ENCODE measurements around the gene DEFB125.

DEFB125 gene

DNA sequence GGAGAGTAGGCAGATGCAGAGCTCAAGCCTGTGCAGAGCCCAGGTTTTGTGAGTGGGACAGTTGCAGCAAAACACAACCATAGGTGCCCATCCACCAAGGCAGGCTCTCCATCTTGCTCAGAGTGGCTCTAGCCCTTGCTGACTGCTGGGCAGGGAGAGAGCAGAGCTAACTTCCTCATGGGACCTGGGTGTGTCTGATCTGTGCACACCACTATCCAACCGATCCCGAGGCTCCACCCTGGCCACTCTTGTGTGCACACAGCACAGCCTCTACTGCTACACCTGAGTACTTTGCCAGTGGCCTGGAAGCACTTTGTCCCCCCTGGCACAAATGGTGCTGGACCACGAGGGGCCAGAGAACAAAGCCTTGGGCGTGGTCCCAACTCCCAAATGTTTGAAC lies 7.9 kb upstream of the DEFB125 start:
- no peaks in the 10 kb centered on the region for H3K36me3 ChIP-seq (ENCODE audit: low read length)
- TF ChIP-seq EZH2phosphoT487 (conservative IDR thresholded peaks at IDR 0.05; ENCODE audit: low read length), result no peak
- TF ChIP-seq, protein P1, sequence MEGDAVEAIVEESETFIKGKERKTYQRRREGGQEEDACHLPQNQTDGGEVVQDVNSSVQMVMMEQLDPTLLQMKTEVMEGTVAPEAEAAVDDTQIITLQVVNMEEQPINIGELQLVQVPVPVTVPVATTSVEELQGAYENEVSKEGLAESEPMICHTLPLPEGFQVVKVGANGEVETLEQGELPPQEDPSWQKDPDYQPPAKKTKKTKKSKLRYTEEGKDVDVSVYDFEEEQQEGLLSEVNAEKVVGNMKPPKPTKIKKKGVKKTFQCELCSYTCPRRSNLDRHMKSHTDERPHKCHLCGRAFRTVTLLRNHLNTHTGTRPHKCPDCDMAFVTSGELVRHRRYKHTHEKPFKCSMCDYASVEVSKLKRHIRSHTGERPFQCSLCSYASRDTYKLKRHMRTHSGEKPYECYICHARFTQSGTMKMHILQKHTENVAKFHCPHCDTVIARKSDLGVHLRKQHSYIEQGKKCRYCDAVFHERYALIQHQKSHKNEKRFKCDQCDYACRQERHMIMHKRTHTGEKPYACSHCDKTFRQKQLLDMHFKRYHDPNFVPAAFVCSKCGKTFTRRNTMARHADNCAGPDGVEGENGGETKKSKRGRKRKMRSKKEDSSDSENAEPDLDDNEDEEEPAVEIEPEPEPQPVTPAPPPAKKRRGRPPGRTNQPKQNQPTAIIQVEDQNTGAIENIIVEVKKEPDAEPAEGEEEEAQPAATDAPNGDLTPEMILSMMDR (IDR thresholded peaks at IDR 0.05; ENCODE audit: insufficient read depth, low read length, poor library complexity, severe bottlenecking), result no peak
- H3K27me3 ChIP-seq (ENCODE audit: low read length), result no peaks in the 10 kb centered on the region
- H3K9me2 ChIP-seq (replicated peaks; ENCODE audit: insufficient read depth, low read length), result no peaks in the 10 kb centered on the region
- H2AFZ ChIP-seq (ENCODE audit: low read depth, low read length, severe bottlenecking), result no peak overlapping the region
- no peaks in the 10 kb centered on the region for H3F3A ChIP-seq (ENCODE audit: insufficient read depth)
- H3K4me3 ChIP-seq (ENCODE audit: insufficient read depth, low read length, poor library complexity, severe bottlenecking), result no peak overlapping the region
- no peaks in the 10 kb centered on the region for H4K20me1 ChIP-seq (ENCODE audit: low read depth, low read length)
- no peak overlapping the region for H3K9ac ChIP-seq (ENCODE audit: low read length)
- H3K79me2 ChIP-seq (ENCODE audit: insufficient read depth, low read length), result no peaks in the 10 kb centered on the region
- no peaks in the 10 kb centered on the region for H3K9me3 ChIP-seq (ENCODE audit: insufficient read depth, low read length)
- H3K4me2 ChIP-seq (ENCODE audit: low read depth, low read length, poor library complexity, severe bottlenecking), result no peak overlapping the region
- H3K27ac ChIP-seq (ENCODE audit: low read depth, low read length), result no peak overlapping the region

DNA sequence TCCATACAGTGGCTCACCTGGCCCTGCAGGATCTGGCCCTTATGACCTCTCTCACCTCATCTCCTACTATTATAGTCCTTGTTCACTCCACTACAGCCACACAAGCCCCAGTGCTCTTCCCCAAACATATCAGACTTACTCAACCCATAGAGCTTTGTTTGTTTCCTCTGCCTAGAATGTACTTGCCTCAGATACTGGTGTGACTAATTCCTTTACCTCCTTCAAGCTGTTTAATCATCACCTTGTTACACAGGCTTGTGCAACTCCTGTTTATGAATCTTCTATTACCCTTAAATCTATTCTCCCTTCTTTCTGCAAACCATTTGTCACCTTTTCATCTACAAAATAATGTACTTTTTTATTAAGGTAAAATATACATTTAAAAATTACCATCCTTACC lies 3.2 kb downstream of the DEFB125 start:
- Histone ChIP-seq H4K20me1 (ENCODE audit: low read depth, low read length) (no peaks in the 10 kb centered on the region), H3K9me2 (replicated peaks; ENCODE audit: insufficient read depth, low read length) (no peaks in the 10 kb centered on the region), H2AFZ (ENCODE audit: low read depth, low read length, severe bottlenecking) (no peak overlapping the region), H3K36me3 (ENCODE audit: low read length) (no peaks in the 10 kb centered on the region), H3K9me3 (ENCODE audit: insufficient read depth, low read length) (no peaks in the 10 kb centered on the region; the same call in 1 of the 2 replicates), H3F3A (ENCODE audit: insufficient read depth) (no peaks in the 10 kb centered on the region), H3K4me3 (ENCODE audit: insufficient read depth, low read length, poor library complexity, severe bottlenecking) (no peak overlapping the region), H3K9ac (ENCODE audit: low read length) (no peak overlapping the region), H3K27me3 (ENCODE audit: low read length) (no peaks in the 10 kb centered on the region), H3K4me2 (ENCODE audit: low read depth, low read length, poor library complexity, severe bottlenecking) (no peak overlapping the region), H3K79me2 (ENCODE audit: insufficient read depth, low read length) (no peaks in the 10 kb centered on the region), H3K27ac (ENCODE audit: low read depth, low read length) (no peak overlapping the region)
- TF ChIP-seq, protein P1 (IDR thresholded peaks at IDR 0.05; ENCODE audit: insufficient read depth, low read length, poor library complexity, severe bottlenecking), result no peak
- TF ChIP-seq EZH2phosphoT487 (conservative IDR thresholded peaks at IDR 0.05; ENCODE audit: low read length), result no peak

DNA sequence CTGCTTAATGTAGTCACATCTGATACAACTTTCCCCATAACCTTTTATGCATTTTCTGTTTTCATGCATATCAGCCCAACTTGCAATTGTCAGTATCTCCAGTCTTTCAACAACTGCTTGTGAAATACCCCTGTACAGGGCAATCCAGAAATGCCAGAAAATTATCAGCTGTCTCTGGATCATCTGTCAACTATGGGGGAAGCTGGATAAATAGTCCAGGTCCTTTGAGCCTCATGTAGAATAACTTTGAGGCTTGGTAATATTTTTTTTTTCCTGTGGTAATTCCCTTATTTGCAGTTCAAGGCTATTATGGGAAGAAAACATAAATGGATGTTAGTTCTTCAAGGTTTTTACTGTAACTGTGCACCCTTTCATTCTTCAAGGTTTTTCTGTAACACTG lies 6.2 kb downstream of the DEFB125 start:
- Histone ChIP-seq H3K4me2 (ENCODE audit: low read depth, low read length, poor library complexity, severe bottlenecking) (no peak overlapping the region), H3K36me3 (ENCODE audit: low read length) (no peaks in the 10 kb centered on the region), H3K4me3 (ENCODE audit: insufficient read depth, low read length, poor library complexity, severe bottlenecking) (no peak overlapping the region), H3K9me2 (replicated peaks; ENCODE audit: insufficient read depth, low read length) (no peaks in the 10 kb centered on the region), H3K9me3 (ENCODE audit: insufficient read depth, low read length) (no peaks in the 10 kb centered on the region; the same call in 1 of the 2 replicates), H3K9ac (ENCODE audit: low read length) (no peak overlapping the region), H3F3A (ENCODE audit: insufficient read depth) (no peaks in the 10 kb centered on the region), H3K79me2 (ENCODE audit: insufficient read depth, low read length) (no peaks in the 10 kb centered on the region), H3K27me3 (ENCODE audit: low read length) (no peaks in the 10 kb centered on the region), H4K20me1 (ENCODE audit: low read depth, low read length) (no peaks in the 10 kb centered on the region), H2AFZ (ENCODE audit: low read depth, low read length, severe bottlenecking) (no peak overlapping the region), H3K27ac (ENCODE audit: low read depth, low read length) (no peak overlapping the region)
- TF ChIP-seq, protein P1 (IDR thresholded peaks at IDR 0.05; ENCODE audit: insufficient read depth, low read length, poor library complexity, severe bottlenecking), result no peak
- no peak for TF ChIP-seq EZH2phosphoT487 (conservative IDR thresholded peaks at IDR 0.05; ENCODE audit: low read length)

Data from SU-DHL-6 (cell line).